HG02885 (cell line): ENCODE data around the gene RFPL3.
"Not testable (repeated sequence)": the region's sequence is repeated elsewhere in the genome, so short reads cannot be mapped to it uniquely, and the experiment has no call there.

ENCODE experiments used
- ATAC-seq: cut with Tn5 transposase; IDR thresholded peaks from one replicate; pipeline ENCODE4 v1.9.1; 2021; ENCODE audit warnings: mild to moderate bottlenecking; ENCODE audit not compliant: unreplicated experiment, poor library complexity

RFPL3 gene

GRCh38 chr22:32328306-32329201, 29.1 kb upstream of the RFPL3 start:
- ATAC-seq, result no peak

GRCh38 chr22:32329202-32329645, 28.4 kb upstream of the RFPL3 start:
- ATAC-seq, result no peak

- ATAC-seq, result no peak
These were observed 26.3 kb upstream of the RFPL3 start for GRCh38 chr22:32331236-32331917.

GRCh38 chr22:32331918-32332725, 25.5 kb upstream of the RFPL3 start:
- no peak for ATAC-seq

GRCh38 chr22:32333141-32333768, 24.4 kb upstream of the RFPL3 start:
- ATAC-seq, result no peak

GRCh38 chr22:32333769-32334659, 23.7 kb upstream of the RFPL3 start:
- ATAC-seq, result no peak

- ATAC-seq, result no peak
These were observed 22.9 kb upstream of the RFPL3 start for GRCh38 chr22:32334660-32335365.

- no peak for ATAC-seq
These were observed 22.2 kb upstream of the RFPL3 start for GRCh38 chr22:32335471-32335870.

- no peak for ATAC-seq
These were observed 21.5 kb upstream of the RFPL3 start for GRCh38 chr22:32336121-32336603.

- ATAC-seq, result no peak
These were observed 20.8 kb upstream of the RFPL3 start for GRCh38 chr22:32336771-32337424.

GRCh38 chr22:32337425-32337824, 20.2 kb upstream of the RFPL3 start:
- ATAC-seq, result not testable (repeated sequence)

GRCh38 chr22:32338757-32339156, 18.9 kb upstream of the RFPL3 start:
- no peak for ATAC-seq

GRCh38 chr22:32339190-32340012, 18.3 kb upstream of the RFPL3 start:
- ATAC-seq, result no peak

- ATAC-seq, result no peak
These were observed 17.3 kb upstream of the RFPL3 start for GRCh38 chr22:32340411-32340810.

- no peak for ATAC-seq
These were observed 16.4 kb upstream of the RFPL3 start for GRCh38 chr22:32341122-32341740.

GRCh38 chr22:32342977-32343376, 14.7 kb upstream of the RFPL3 start:
- ATAC-seq, result no peak

GRCh38 chr22:32343941-32344340, 13.7 kb upstream of the RFPL3 start:
- no peak for ATAC-seq
